AG04449 (cell line): ENCODE data around the gene ELL.

Experiments
- CTCF ChIA-PET: fragments of 350-600 bp; formaldehyde crosslinking; extraction: SDS; loops from one replicate; lab custom pipeline; 2021; ENCODE audit warnings: antibody characterized with exemption; lab: Yijun Ruan, JAX
- POLR2A ChIA-PET: fragments of 400-600, 350-600 bp; formaldehyde crosslinking; extraction: SDS; loops from one replicate; lab custom pipeline; 2020; ENCODE audit warnings: antibody characterized with exemption, inconsistent platforms; lab: Yijun Ruan, JAX
- DNase-seq: peaks from one replicate; pipeline ENCODE4 v3.0.0-alpha.2; 2010; ENCODE audit warnings: low read depth, low spot score
- H3K4me3 ChIP-seq: 2 replicates; pipeline ENCODE4 v1.5.1; 2011; ENCODE audit warnings: low read depth, mild to moderate bottlenecking, control low read depth, low read length
- TF ChIP-seq, protein P1 (sequence below): IDR thresholded peaks from one replicate; pipeline ENCODE4 v1.5.1; 2011; ENCODE audit warnings: mild to moderate bottlenecking, moderate library complexity, low read length, control low read depth, inconsistent platforms; ENCODE audit not compliant: insufficient read depth; ENCODE audit errors: missing control alignments

The ELL gene

DNA sequence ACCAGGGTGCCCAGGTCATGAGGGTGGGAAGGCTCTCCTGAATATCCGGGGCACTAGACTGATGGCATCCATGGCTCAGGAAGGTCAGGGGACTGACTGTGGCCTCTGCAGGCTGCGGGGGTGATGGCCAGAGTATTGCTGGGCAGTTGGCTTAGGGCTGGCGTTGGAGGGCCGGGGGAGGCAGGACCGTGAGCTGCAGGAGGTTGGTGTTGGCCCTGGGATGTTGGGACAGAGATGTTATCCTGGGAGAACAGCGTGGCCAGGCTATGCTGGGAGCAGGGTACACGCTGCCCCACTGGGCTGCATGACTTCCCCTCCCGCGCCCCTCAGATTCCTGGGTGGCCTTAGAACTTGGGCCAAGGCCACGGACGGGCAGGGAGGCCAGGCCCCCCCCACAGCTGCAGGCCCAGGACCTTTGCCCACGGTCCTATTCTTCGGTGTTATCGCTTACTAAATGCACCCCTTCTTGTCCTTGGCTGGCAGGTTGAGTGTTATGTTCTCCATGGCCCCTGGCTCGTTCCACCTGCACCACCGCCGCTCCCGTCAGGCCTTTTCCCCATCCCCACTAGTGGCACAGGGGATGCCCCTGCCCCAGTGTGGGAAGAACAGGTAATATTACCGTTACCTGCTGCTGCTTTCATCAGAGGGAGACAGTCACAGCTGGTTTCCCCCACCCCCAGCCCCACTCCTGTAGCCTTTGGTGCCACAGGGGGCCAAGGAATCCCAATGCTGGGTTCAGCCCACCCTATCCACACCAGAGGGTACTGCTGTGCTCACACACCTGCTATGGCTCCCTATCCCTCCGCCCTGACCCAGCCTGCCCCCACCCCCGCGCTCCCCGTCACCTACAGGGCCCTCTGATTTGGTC, 80.7 kb downstream of the ELL start:
- H3K4me3 ChIP-seq, result no peak overlapping the region
- POLR2A ChIA-PET, result no interaction called here
- DNase-seq, result no peak
- CTCF ChIA-PET, result interaction anchor here (0.8 to 2.8 kb wide), 4 partner anchors 10 to 91 kb away, joined by 3 to 27 read pairs (median 4); no protein-coding TSS in a partner anchor
- TF ChIP-seq, protein P1, sequence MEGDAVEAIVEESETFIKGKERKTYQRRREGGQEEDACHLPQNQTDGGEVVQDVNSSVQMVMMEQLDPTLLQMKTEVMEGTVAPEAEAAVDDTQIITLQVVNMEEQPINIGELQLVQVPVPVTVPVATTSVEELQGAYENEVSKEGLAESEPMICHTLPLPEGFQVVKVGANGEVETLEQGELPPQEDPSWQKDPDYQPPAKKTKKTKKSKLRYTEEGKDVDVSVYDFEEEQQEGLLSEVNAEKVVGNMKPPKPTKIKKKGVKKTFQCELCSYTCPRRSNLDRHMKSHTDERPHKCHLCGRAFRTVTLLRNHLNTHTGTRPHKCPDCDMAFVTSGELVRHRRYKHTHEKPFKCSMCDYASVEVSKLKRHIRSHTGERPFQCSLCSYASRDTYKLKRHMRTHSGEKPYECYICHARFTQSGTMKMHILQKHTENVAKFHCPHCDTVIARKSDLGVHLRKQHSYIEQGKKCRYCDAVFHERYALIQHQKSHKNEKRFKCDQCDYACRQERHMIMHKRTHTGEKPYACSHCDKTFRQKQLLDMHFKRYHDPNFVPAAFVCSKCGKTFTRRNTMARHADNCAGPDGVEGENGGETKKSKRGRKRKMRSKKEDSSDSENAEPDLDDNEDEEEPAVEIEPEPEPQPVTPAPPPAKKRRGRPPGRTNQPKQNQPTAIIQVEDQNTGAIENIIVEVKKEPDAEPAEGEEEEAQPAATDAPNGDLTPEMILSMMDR, result no peak

DNA sequence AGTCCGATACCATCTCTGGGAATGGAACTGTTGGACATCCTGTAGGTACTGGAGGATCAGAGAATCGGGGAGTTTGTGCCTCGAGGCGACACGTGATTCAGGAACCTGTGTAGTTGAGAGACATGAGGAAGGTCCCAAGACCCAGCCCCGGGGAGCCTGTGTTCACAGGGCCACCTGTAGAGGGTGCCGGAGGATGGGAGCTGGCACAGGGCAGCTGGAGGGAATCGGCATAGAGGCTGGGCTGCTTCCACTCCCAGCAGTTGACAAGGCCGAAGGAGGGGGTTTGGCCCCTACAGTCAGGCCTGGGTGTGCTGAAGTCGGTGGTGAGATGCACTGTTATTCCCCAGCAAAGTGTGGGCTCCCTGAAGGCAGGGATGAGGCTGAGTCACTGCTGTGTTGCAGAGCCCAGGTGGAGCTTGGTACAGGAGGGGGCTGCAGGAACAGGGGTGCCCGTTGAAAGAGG, 81.4 kb downstream of the ELL start:
- no peak for DNase-seq
- TF ChIP-seq, protein P1, result peak; percentile 9
- ChIA-PET CTCF (interaction anchor here (0.8 to 2.8 kb wide), 4 partner anchors 10 to 90 kb away, joined by 3 to 27 read pairs (median 4); no protein-coding TSS in a partner anchor), POLR2A (no interaction called here)
- H3K4me3 ChIP-seq, result no peak overlapping the region

DNA sequence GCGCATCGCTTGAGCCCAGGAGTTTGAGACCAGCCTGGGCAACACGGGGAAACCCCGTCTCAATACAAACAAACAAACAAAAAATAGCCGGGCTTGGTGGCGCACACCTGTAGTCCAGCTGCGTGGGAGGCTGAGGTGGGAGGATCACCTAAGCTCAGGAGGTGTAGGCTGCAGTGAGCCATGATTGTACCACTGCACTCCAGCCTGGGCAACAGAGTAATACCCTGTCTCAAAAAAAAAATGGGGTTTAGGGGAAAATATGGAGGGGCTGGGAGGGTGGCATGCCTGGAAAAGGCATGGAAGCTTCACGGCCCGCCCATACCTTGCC, 82.0 kb downstream of the ELL start:
- no peak overlapping the region for H3K4me3 ChIP-seq
- DNase-seq, result no peak
- CTCF ChIA-PET, result interaction anchor here (0.8 to 2.8 kb wide), 3 partner anchors 11 to 14 kb away, joined by 3 to 27 read pairs (median 4); no protein-coding TSS in a partner anchor
- POLR2A ChIA-PET, result no interaction called here
- TF ChIP-seq, protein P1, result no peak

DNA sequence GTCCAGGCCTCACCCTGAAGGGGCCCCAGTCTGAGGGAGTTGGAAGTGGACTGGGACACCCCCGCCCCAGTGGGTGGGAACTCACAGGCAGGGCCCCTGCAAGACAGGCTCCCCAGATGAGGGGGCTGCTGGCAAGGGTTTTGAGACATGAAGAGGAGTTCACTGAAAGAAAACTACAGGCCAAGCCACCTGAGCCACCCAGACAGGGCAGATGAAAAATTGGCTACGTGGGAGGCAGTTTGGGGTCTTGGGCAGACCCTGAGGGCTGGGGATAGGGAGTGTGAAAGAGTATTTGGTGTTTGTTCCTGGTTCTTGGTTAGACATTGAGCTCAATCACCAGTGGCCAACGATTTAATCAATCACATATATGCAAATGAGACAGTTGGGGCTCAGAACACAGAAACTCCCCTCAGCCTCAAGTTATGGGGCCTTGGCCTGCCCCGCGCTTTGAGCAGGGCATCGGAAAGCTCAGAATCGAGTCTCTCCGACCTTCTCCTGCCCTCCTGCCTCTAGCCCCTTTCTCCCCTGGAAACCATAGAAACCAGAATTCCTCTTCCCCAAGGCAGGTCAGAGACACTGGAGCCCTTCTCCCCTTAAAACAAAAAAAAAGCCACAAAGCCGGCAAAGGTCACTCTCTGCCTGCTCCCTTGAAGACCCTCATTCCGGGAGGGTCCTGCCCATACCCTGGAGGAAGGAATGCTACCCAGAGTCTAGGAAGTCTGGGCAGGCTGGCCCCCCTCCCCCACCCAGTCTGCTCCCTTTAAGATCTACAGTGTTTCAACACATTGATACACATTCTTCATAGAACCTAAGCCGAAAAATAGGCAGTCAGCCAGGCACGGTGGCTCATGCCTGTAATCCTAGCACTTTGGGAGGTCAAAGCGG, 82.6 kb downstream of the ELL start:
- no peak for DNase-seq
- CTCF ChIA-PET, result interaction anchor here (0.8 to 2.8 kb wide), 5 partner anchors 12 to 155 kb away, joined by 3 to 27 read pairs (median 3); no protein-coding TSS in a partner anchor

DNA sequence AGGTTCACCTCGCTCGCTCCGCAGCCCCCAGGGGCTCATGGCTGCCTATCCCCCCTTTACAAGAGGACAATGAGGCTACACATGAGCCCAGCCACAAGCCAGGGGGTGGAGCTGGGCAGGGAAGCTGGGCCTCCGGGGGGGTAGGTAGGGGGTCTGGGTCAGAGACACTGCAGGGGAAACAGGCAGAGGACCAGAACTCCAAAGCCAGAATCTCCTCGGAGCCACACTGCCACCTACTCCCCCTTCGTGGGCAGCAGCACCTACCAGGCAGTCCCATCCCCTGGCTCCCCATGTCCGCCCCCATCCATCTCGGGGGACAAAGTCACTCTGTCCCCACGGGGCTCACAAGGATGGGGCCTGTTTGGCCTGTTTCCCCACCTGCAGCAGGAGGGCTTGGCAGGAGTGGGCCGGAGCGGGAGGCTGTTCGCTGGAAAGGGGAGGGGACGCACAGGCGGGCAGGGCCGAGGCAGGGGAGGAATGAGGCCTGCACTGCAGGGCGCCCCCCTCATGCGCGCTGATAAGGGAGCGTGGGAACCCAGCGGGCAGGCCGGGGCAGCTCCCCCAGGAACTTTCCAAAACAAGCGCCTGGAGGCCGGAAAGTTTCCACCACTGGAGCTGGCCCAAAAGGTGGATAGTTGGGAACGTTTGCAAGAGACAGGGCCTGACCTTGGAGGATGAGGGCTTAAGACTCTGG, 83.4 kb downstream of the ELL start:
- TF ChIP-seq, protein P1, result no peak
- ChIA-PET POLR2A (interaction anchor here (0.7 kb wide), 1 partner anchor 9 kb away, joined by 3 read pairs; no protein-coding TSS in a partner anchor), CTCF (interaction anchor here (0.9 to 2.8 kb wide), 4 partner anchors 12 to 156 kb away, joined by 3 to 27 read pairs (median 4); no protein-coding TSS in a partner anchor)
- DNase-seq, result no peak
- H3K4me3 ChIP-seq, result peak overlapping the region; percentile 68

More for the DNA sequence above, 82.6 kb downstream of the ELL start:
- POLR2A ChIA-PET, result interaction anchor here (0.7 kb wide), 1 partner anchor 8 kb away, joined by 3 read pairs; no protein-coding TSS in a partner anchor
- TF ChIP-seq, protein P1, result no peak
- H3K4me3 ChIP-seq, result no peak overlapping the region
